Keratinocyte (primary cell): ENCODE results near the gene SHISA8. TPM values are rescaled to one million over a fixed set of nuclear protein-coding genes. Genes with fewer than 3 reads are reported as not detected.

Source experiments
- DNase-seq: peaks from one replicate; pipeline ENCODE4 v3.0.0-alpha.2; 2011; ENCODE audit warnings: low read depth, missing footprints, low spot score
- FAIRE-seq: peaks from 2 replicates; lab custom pipeline; 2011; peaks lifted over from hg19 to GRCh38; lab: Jason Lieb, UNC
- H2AFZ ChIP-seq: 2 replicates; pipeline ENCODE4 v1.6.0; 2012; ENCODE audit warnings: low read length, control low read depth, inconsistent platforms; ENCODE audit not compliant: control insufficient read depth
- H3K27ac ChIP-seq: 2 replicates; pipeline ENCODE4 v1.5.1; 2011; ENCODE audit warnings: low read length; ENCODE audit not compliant: control insufficient read depth, insufficient read depth
- H3K27me3 ChIP-seq: 3 replicates; pipeline ENCODE4 v1.6.0; 2011; ENCODE audit warnings: low read length; ENCODE audit not compliant: control insufficient read depth, insufficient read depth; ENCODE audit errors: extremely low read depth
- H3K36me3 ChIP-seq, 2 experiments: 2 replicates in 1 of 2; 3 replicates in 1 of 2; pipeline ENCODE4 v1.5.1; 2011; ENCODE audit warnings: low read length in 2 of 2, mild to moderate bottlenecking in 1 of 2; ENCODE audit not compliant: control insufficient read depth in 2 of 2, insufficient read depth in 2 of 2; ENCODE audit errors: extremely low read depth in 1 of 2
- H3K4me1 ChIP-seq: 3 replicates; pipeline ENCODE4 v1.5.1; 2011; ENCODE audit warnings: low read length; ENCODE audit not compliant: control insufficient read depth, insufficient read depth; ENCODE audit errors: extremely low read depth
- H3K4me2 ChIP-seq: 3 replicates; pipeline ENCODE4 v1.6.0; 2011; ENCODE audit warnings: low read depth, low read length; ENCODE audit not compliant: control insufficient read depth, insufficient read depth; ENCODE audit errors: extremely low read depth
- H3K4me3 ChIP-seq, 3 experiments: fragments of 200-600 bp in 1 of 3; sonication (generic) in 1 of 3; 2 replicates in 2 of 3; 3 replicates in 1 of 3; pipeline ENCODE4 v1.5.1; 2011 to 2016; ENCODE audit warnings: low read length in 3 of 3, mild to moderate bottlenecking in 3 of 3, control low read depth in 2 of 3, inconsistent platforms in 1 of 3, low read depth in 1 of 3, mixed read lengths in 1 of 3, mixed run types in 1 of 3, moderate library complexity in 1 of 3; ENCODE audit not compliant: control insufficient read depth in 2 of 3, insufficient read depth in 2 of 3; ENCODE audit errors: extremely low read depth in 1 of 3
- H3K79me2 ChIP-seq: 2 replicates; pipeline ENCODE4 v1.6.0; 2012; ENCODE audit warnings: low read length; ENCODE audit not compliant: control insufficient read depth, insufficient read depth
- H3K9ac ChIP-seq: 3 replicates; pipeline ENCODE4 v1.6.0; 2011; ENCODE audit warnings: low read length; ENCODE audit not compliant: control insufficient read depth, insufficient read depth; ENCODE audit errors: extremely low read depth
- H3K9me1 ChIP-seq: 3 replicates; pipeline ENCODE4 v1.6.0; 2011; ENCODE audit warnings: low read length; ENCODE audit not compliant: control insufficient read depth, insufficient read depth; ENCODE audit errors: extremely low read depth
- H3K9me3 ChIP-seq: 2 replicates; pipeline ENCODE4 v1.5.1; 2012; ENCODE audit warnings: low read depth, low read length; ENCODE audit not compliant: control insufficient read depth
- H4K20me1 ChIP-seq: 3 replicates; pipeline ENCODE4 v1.6.0; 2011; ENCODE audit warnings: low read length; ENCODE audit not compliant: control insufficient read depth, insufficient read depth; ENCODE audit errors: extremely low read depth
- CTCF ChIP-seq, 3 experiments: IDR thresholded peaks in 1 of 3; conservative IDR thresholded peaks in 1 of 3; optimal IDR thresholded peaks in 1 of 3; 2 replicates in 2 of 3; 3 replicates in 1 of 3; pipeline versions ENCODE3 to v1.5.1; 2011; ENCODE audit warnings: low read length in 3 of 3, mild to moderate bottlenecking in 3 of 3, moderate library complexity in 2 of 3, control low read depth in 1 of 3, inconsistent platforms in 1 of 3; ENCODE audit not compliant: insufficient read depth in 2 of 3; ENCODE audit errors: extremely low read depth in 1 of 3
- EZH2 ChIP-seq: IDR thresholded peaks from one replicate; pipeline ENCODE4 v1.6.1; 2012; ENCODE audit warnings: inconsistent platforms, mild to moderate bottlenecking, low read length, moderate library complexity
- dilution Hi-C: fragments of 300-500 bp; cut with MboI; formaldehyde crosslinking; loops from one replicate; pipeline ENCODE4 v1.7.0; 2020; ENCODE audit warnings: low sequenced_read_pairs; ENCODE audit not compliant: extremely low pct_ligation_motif_present
- polyA plus RNA-seq, 5 experiments: library from polyadenylated mRNA; depleted of rRNA in 3 of 5; stranded (reverse) in 3 of 5; stranded (forward) in 1 of 5; unstranded in 1 of 5; fragments of >200 nt; gene quantifications; 1 replicate in 1 of 5; 2 replicates in 3 of 5; 3 replicates in 1 of 5; pipeline versions ENCODE4 v1.2.1 to v1.2.3, GENCODE V29; 2011 to 2012; ENCODE audit warnings: missing spikeins in 2 of 5, low read depth in 1 of 5, low replicate concordance in 1 of 5

SHISA8 gene
- polyA plus RNA-seq, 1 donor (not counting 4 experiments of a cell fraction or from before 2014, with no cell fraction given), result not detected

- no peaks in the 10 kb centered on the region for H3K36me3 ChIP-seq
- TF ChIP-seq CTCF (optimal IDR thresholded peaks at IDR 0.05 in 1 of 3, IDR thresholded peaks at IDR 0.05 in 1 of 3, conservative IDR thresholded peaks at IDR 0.05 in 1 of 3; ENCODE audit: extremely low read depth in 1 of 3, insufficient read depth in 2 of 3, low read length in 3 of 3), result no peak
- no peak for TF ChIP-seq EZH2
- FAIRE-seq (no peak), DNase-seq (no peak)
- H3K4me3 ChIP-seq, result no peak overlapping the region
- no peak overlapping the region for H2AFZ ChIP-seq
- peaks cover 7% of the 10 kb centered on the region for H4K20me1 ChIP-seq
- dilution Hi-C loops, result no loop called here
- H3K4me2 ChIP-seq, result no peak overlapping the region
- H3K9me3 ChIP-seq, result no peaks in the 10 kb centered on the region
- no peak overlapping the region for H3K9ac ChIP-seq
- peaks cover 68% of the 10 kb centered on the region for H3K27me3 ChIP-seq
- H3K79me2 ChIP-seq, result no peaks in the 10 kb centered on the region
- H3K4me1 ChIP-seq, result peaks cover 15% of the 10 kb centered on the region
- H3K9me1 ChIP-seq, result no peaks in the 10 kb centered on the region
- H3K27ac ChIP-seq, result no peak overlapping the region
Observed at GRCh38 chr22:41915786-41916493, 1.1 kb upstream of the SHISA8 start.

DNA sequence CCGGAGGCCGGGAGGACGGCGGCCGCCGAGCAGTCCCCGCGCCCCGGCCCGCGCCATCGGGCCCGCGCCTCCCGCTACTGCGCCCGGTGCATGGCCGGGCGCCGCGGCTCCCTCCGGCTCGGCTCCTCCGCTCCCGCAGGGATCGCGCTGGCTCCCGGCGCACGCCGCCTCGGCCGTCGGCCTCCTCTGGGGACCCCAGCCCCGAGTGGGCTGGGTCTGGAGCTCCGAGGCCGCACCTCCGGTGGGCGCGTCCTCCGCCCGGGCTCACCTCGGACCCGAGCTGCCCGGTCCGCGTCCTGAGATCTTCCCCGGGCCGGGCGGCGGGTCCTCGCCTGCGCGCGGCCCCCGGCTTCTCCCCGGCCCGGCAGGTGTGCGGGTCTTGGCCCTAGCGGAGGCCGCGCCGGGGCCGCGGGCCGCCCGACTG is 251 bp downstream of the SHISA8 start:
- H3K36me3 ChIP-seq, result no peaks in the 10 kb centered on the region
- FAIRE-seq, result no peak
- no peak for TF ChIP-seq EZH2
- TF ChIP-seq CTCF (optimal IDR thresholded peaks at IDR 0.05 in 1 of 3, IDR thresholded peaks at IDR 0.05 in 1 of 3, conservative IDR thresholded peaks at IDR 0.05 in 1 of 3; ENCODE audit: extremely low read depth in 1 of 3, insufficient read depth in 2 of 3, low read length in 3 of 3), result no peak
- dilution Hi-C loops, result no loop called here
- peaks cover 7% of the 10 kb centered on the region for H4K20me1 ChIP-seq
- DNase-seq, result no peak
- H3K4me1 ChIP-seq, result peaks cover 17% of the 10 kb centered on the region
- H3K9me1 ChIP-seq, result no peaks in the 10 kb centered on the region
- peak overlapping the region in 1 of 3 experiments; percentile 13 for H3K4me3 ChIP-seq
- peaks cover 81% of the 10 kb centered on the region for H3K27me3 ChIP-seq
- no peaks in the 10 kb centered on the region for H3K9me3 ChIP-seq
- H2AFZ ChIP-seq, result no peak overlapping the region
- no peak overlapping the region for H3K27ac ChIP-seq
- H3K4me2 ChIP-seq, result peak overlapping the region; percentile 54
- no peak overlapping the region for H3K9ac ChIP-seq
- H3K79me2 ChIP-seq, result no peaks in the 10 kb centered on the region
